Neutrophil (primary cell): ENCODE data around the gene ACOT4.
"Not testable (repeated sequence)": the region's sequence is repeated elsewhere in the genome, so short reads cannot be mapped to it uniquely, and the experiment has no call there.

Experiments
- H3K27ac ChIP-seq: fragments of 200-600 bp; sonication (generic); 2 replicates; pipeline ENCODE4 v1.5.1; 2016; ENCODE audit warnings: mild to moderate bottlenecking, moderate library complexity
- H3K27me3 ChIP-seq: fragments of 200-600 bp; sonication (generic); 2 replicates; pipeline ENCODE4 v1.6.0; 2016; ENCODE audit warnings: mild to moderate bottlenecking
- H3K36me3 ChIP-seq: fragments of 200-600 bp; sonication (generic); 2 replicates; pipeline ENCODE4 v1.5.1; 2017
- H3K4me1 ChIP-seq, 2 experiments: fragments of 200-600 bp in 1 of 2; sonication (generic) in 1 of 2; 1 replicate in 1 of 2; 2 replicates in 1 of 2; pipeline versions ENCODE4 v1.5.1 to v1.6.1; 2013 to 2016; ENCODE audit warnings: low read depth in 1 of 2, low read length in 1 of 2, mild to moderate bottlenecking in 1 of 2, moderate library complexity in 1 of 2; ENCODE audit not compliant: control insufficient read depth in 1 of 2, insufficient read depth in 1 of 2
- H3K4me3 ChIP-seq, 2 experiments: fragments of 200-600 bp in 1 of 2; sonication (generic) in 1 of 2; 1 replicate in 1 of 2; 2 replicates in 1 of 2; pipeline ENCODE4 v1.5.1; 2013 to 2016; ENCODE audit warnings: low read depth in 1 of 2, low read length in 1 of 2, mild to moderate bottlenecking in 1 of 2, moderate library complexity in 1 of 2
- H3K9me3 ChIP-seq: fragments of 200-600 bp; sonication (generic); 2 replicates; pipeline ENCODE4 v1.5.1; 2016
- CTCF ChIP-seq: fragments of 200-600 bp; sonication (generic); IDR thresholded peaks from 2 replicates; pipeline ENCODE4 v1.5.1; 2016; ENCODE audit warnings: antibody characterized with exemption

The ACOT4 gene

GRCh38 chr14:73566935-73567334 lies 24.7 kb upstream of the ACOT4 start:
- H3K9me3 ChIP-seq, H3K27me3 ChIP-seq, H3K27ac ChIP-seq, H3K36me3 ChIP-seq, H3K4me3 ChIP-seq: not testable (repeated sequence)
- H3K4me1 ChIP-seq, result peaks cover 13% of the 10 kb centered on the region in 2 experiments

- no peaks in the 10 kb centered on the region for H3K27me3 ChIP-seq
- peaks cover 4% of the 10 kb centered on the region for H3K9me3 ChIP-seq
- TF ChIP-seq CTCF, result no peak
- H3K4me3 ChIP-seq, result no peak overlapping the region
- no peaks in the 10 kb centered on the region for H3K36me3 ChIP-seq
- H3K4me1 ChIP-seq, result peaks cover 13% of the 10 kb centered on the region in 2 experiments
- no peak overlapping the region for H3K27ac ChIP-seq
Observed at GRCh38 chr14:73567358-73567757, 24.3 kb upstream of the ACOT4 start.

GRCh38 chr14:73567951-73568885 lies 23.5 kb upstream of the ACOT4 start:
- Histone ChIP-seq H3K27me3 (no peaks in the 10 kb centered on the region), H3K4me1 (peaks cover 13% of the 10 kb centered on the region in 2 experiments), H3K9me3 (no peaks in the 10 kb centered on the region), H3K4me3 (no peak overlapping the region), H3K36me3 (no peaks in the 10 kb centered on the region), H3K27ac (no peak overlapping the region)
- no peak for TF ChIP-seq CTCF

GRCh38 chr14:73568886-73569184 lies 22.8 kb upstream of the ACOT4 start:
- H3K36me3 ChIP-seq, H3K27ac ChIP-seq, H3K27me3 ChIP-seq, H3K9me3 ChIP-seq: not testable (repeated sequence)
- peaks cover 13% of the 10 kb centered on the region in 2 experiments for H3K4me1 ChIP-seq
- peak overlapping the region; percentile 57 to 62 for H3K4me3 ChIP-seq

- H3K27me3 ChIP-seq, H3K27ac ChIP-seq, H3K36me3 ChIP-seq, H3K9me3 ChIP-seq: not testable (repeated sequence)
- Histone ChIP-seq H3K4me1 (peaks cover 13% of the 10 kb centered on the region in 2 experiments), H3K4me3 (peak within 1 kb of the TSS; percentile 57 to 62)
Observed at GRCh38 chr14:73569185-73569958, 22.3 kb upstream of the ACOT4 start, which contains the start of gene ACOT2. Gene ACOT2, plus strand, starts transcription at chr14:73569213. Its CDS starts 28 bp downstream, at chr14:73569241.

GRCh38 chr14:73570913-73571312 lies 20.8 kb upstream of the ACOT4 start:
- not testable (repeated sequence) for H3K9me3 ChIP-seq, H3K36me3 ChIP-seq, H3K27me3 ChIP-seq, H3K27ac ChIP-seq, H3K4me3 ChIP-seq
- peak; percentile 11 for TF ChIP-seq CTCF
- peaks cover 13% of the 10 kb centered on the region in 2 experiments for H3K4me1 ChIP-seq

- H3K9me3 ChIP-seq, result not testable (repeated sequence)
- peaks cover 13% of the 10 kb centered on the region in 2 experiments for H3K4me1 ChIP-seq
Observed at GRCh38 chr14:73573034-73573433, 18.6 kb upstream of the ACOT4 start.

GRCh38 chr14:73573740-73574139 lies 17.9 kb upstream of the ACOT4 start:
- H3K27ac ChIP-seq, H3K4me3 ChIP-seq, H3K9me3 ChIP-seq, H3K27me3 ChIP-seq, H3K36me3 ChIP-seq: not testable (repeated sequence)
- peaks cover 10 to 11% of the 10 kb centered on the region in 2 experiments for H3K4me1 ChIP-seq

More at GRCh38 chr14:73573034-73573433, 18.6 kb upstream of the ACOT4 start:
- not testable (repeated sequence) for H3K27me3 ChIP-seq, H3K36me3 ChIP-seq, H3K4me3 ChIP-seq, H3K27ac ChIP-seq

- H3K4me1 ChIP-seq, H3K27me3 ChIP-seq, H3K9me3 ChIP-seq, H3K36me3 ChIP-seq, H3K27ac ChIP-seq, H3K4me3 ChIP-seq: not testable (repeated sequence)
Observed at GRCh38 chr14:73574251-73574650, 17.4 kb upstream of the ACOT4 start.
